ENCODE data around the gene FKBP1A.

FKBP1A gene

DNA sequence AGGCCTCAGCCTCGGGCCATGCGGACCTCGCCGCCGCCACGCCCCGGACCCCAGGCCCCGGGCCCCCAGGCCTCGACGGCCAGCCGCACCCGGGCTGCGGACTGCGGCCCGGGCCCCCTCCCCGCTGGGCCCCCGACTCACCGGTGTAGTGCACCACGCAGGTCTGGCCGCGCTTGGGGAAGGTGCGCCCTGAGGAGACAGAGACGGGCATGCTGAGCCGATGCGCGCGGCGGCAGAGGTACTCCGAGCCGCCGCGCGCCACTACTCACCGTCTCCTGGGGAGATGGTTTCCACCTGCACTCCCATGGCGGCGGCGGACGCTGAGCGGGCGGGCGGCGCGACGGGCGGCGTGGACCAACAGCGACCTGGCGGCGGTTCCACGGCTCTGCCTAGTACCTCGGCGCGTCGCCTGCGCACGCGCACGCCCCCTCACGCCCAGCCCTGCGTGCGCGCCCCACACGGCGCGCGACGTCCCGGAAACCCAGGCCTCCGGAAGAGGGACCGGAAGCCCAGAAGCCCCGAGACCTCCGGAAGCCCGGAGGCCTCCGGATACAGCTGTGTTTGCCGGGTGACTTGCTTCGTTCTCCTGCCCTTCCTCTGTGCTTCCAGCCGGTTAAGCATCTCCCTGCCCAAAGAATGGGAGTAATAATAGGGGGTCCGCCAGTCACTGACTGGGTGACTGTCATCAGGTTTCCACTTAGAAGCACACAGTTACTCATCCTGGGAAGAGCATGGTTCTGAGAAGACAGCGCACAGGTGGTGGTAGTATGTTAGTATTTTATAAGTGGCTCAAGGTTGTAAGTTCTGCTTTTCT, at the start of gene FKBP1A:
FKBP1A (minus strand) TSS at position 362 of the 814 bp plus-strand sequence; CDS start at position 306, 56 bp downstream.
- peak; percentile 64 to 86 for DNase-seq (ENCODE audit: extremely low read depth in 1 of 2, low read depth in 1 of 2)

DNA sequence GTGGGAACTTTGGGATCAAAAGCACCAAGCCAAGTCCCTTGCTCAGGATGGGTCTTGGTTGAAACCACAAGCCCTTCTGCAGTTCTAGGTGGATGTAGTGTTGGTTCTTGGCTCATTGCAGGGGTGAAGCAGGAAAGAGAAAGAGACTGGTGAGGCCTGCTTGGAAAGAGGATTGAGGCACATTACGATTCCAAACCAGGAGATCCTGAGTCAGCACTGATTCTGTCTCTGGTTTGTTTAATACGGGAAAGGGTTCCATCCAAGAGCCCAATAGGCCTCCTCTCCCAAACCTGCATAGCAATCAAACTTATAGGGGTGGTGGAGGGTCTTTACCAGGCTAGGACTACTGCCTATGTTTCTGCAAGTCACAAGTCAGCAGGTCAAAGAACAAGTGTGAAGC, 49.5 kb upstream of the FKBP1A start:
- no peak for DNase-seq (ENCODE audit: extremely low read depth in 1 of 2, low read depth in 1 of 2)

DNA sequence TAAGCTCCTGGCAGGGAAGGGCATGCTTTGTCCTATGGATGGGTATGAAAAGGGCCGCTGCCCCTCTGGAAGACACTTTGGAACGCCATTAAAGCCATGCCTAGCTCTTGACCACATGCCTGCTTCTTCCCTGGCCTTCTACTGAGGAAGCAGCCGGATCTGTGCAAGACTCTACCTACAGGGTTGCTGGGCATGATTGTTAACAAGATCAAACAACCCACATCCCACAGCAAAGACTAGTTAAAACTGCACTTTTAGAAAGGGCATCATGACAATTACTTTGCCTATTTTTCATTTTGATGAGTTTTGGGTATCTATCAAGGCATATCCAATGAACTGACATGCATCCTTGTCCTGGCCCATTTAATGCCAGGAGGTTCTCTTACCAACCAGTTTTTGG, 48.3 kb upstream of the FKBP1A start:
- no peak for DNase-seq (ENCODE audit: extremely low read depth in 1 of 2, low read depth in 1 of 2)

GRCh38 chr20:1440024-1440423, 47.2 kb upstream of the FKBP1A start:
- DNase-seq (ENCODE audit: extremely low read depth in 1 of 2, low read depth in 1 of 2): no peak

GRCh38 chr20:1438361-1438760, 45.5 kb upstream of the FKBP1A start:
- no peak for DNase-seq (ENCODE audit: extremely low read depth in 1 of 2, low read depth in 1 of 2)

GRCh38 chr20:1437235-1437904, 44.5 kb upstream of the FKBP1A start:
- DNase-seq (ENCODE audit: extremely low read depth in 1 of 2, low read depth in 1 of 2): peak; percentile 51 to 67

DNA sequence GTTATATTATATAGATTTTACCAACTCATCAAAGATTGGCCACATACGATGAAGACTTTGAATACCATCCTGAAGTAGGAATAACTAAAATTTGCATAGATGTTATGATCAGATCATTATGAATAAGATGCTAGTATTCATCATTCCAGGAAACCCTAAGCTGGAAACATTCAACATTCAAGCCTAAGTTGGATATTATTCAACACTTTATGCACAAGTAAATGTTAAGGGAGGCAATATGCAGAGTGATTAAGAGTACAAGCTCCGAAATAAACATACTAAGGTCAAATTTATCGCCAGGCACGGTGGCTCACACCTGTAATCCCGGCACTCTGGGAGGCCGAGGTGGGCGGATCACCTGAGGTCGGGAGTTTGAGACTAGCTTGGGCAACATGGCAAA, 43.4 kb upstream of the FKBP1A start:
- no peak for DNase-seq (ENCODE audit: extremely low read depth in 1 of 2, low read depth in 1 of 2)

DNA sequence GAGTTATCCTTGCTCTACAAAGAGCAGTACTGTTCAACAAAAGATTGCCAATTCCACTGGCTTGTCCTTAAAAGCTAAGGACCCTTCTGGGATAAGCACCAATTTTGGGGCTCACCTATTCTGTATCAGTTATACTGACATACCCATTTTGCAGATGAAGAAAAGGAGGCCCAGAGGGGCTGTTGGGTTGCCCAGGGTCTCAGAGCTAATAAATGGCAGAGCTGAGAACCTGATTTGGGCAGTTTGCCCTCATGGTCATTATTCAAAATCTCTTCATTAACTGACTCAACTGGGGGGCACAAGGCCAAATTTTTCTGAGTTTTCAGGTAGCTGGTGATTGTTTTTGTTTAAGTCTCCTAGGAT, 42.5 kb upstream of the FKBP1A start:
- DNase-seq (ENCODE audit: extremely low read depth in 1 of 2, low read depth in 1 of 2): no peak

- DNase-seq (ENCODE audit: extremely low read depth in 1 of 2, low read depth in 1 of 2): no peak
These were observed 41.9 kb upstream of the FKBP1A start for GRCh38 chr20:1434571-1435336.

DNA sequence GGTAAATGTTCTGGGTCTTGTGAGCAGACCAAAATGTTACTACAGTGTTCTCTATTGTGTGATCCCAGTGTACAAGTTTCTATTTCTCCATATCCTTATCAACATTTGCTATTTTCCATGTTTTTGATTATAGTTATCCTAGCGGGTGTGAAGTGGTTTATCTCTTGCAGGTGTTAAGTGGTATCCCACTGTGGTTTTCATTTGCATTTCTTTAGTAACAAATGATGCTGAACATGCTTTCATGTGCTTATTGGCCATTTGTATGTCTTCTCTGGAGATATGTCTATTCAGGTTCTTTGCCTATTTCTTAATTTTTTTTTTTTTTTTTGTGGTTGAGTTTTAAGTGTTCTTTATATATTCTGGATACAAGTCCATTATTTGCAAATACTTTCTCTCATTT, 38.3 kb upstream of the FKBP1A start:
- no peak for DNase-seq (ENCODE audit: extremely low read depth in 1 of 2, low read depth in 1 of 2)

DNA sequence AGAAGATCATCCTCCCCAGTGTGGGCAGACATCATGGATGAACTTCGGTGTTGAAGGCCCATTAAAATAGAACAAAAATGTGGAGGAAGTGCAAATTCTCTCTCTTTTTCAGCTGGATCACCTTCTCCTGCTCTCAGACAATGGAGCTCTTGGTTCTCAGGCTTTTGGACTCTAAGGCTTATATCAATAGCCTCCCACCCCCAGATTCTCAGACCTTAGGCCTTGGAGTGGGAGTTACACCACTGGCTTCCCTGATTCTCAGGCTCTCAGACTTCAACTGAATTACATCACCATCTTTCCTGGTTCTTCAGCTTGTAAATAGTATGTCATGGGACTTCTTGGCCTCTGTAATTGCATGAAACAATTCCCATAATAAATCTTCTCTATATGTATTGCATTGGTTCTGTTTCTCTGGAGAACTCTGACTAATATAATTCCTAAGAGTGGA, 37.2 kb upstream of the FKBP1A start:
- no peak for DNase-seq (ENCODE audit: extremely low read depth in 1 of 2, low read depth in 1 of 2)

GRCh38 chr20:1429143-1429728, 36.4 kb upstream of the FKBP1A start:
- DNase-seq (ENCODE audit: extremely low read depth in 1 of 2, low read depth in 1 of 2): no peak

- DNase-seq (ENCODE audit: extremely low read depth in 1 of 2, low read depth in 1 of 2): no peak
These were observed 34.7 kb upstream of the FKBP1A start for GRCh38 chr20:1427457-1428054.

- DNase-seq (ENCODE audit: extremely low read depth in 1 of 2, low read depth in 1 of 2): no peak
These were observed 33.5 kb upstream of the FKBP1A start for GRCh38 chr20:1426231-1426849.

- no peak for DNase-seq (ENCODE audit: extremely low read depth in 1 of 2, low read depth in 1 of 2)
These were observed 31.5 kb upstream of the FKBP1A start for GRCh38 chr20:1424336-1424735.

DNA sequence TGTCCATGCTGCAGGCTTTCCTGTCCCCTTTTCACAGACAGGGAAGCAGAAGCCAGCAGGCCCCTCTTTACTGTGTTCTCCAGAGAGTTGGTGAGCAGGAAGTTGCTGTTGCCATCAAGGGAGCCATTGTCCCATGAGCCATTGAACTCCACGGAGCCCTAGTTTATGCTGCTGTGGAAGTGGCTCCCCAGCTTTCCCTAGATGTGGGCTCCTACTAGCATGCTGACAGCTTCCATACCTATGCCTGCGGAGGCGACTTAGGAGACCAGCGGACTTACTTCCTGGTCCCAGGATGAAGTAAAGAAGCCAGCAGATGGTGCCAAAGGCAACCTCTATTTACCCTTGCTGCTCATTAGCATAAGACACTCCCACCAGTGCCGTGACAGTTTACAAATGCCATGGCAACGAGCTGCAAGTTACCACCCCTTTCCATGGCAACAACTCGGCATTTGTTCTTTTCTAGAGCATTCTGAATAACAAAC, 30.8 kb upstream of the FKBP1A start:
- no peak for DNase-seq (ENCODE audit: extremely low read depth in 1 of 2, low read depth in 1 of 2)

DNA sequence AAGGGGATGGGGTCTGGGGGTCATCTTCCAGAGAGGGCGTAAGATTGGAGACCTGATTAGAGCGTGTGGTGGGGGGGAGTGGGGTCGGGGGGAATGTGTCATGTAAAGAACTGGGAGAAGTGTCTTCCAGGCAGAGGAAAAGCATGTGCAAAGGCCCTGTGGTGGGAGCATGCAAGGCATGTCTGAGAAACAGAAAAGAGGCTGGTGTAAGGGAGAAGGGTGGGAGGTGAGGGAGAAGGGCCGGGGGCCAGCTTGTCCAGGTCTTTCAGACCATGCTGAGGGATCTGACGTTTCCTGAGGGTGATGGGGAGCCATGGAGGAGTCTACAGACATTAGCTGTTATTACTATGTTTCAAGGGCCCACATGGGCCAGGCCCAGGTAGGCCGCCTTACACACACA, 30.4 kb upstream of the FKBP1A start:
- DNase-seq (ENCODE audit: extremely low read depth in 1 of 2, low read depth in 1 of 2): no peak

GRCh38 chr20:1422753-1423152, 29.9 kb upstream of the FKBP1A start:
- no peak for DNase-seq (ENCODE audit: extremely low read depth in 1 of 2, low read depth in 1 of 2)

GRCh38 chr20:1420066-1420465, 27.2 kb upstream of the FKBP1A start:
- DNase-seq (ENCODE audit: extremely low read depth in 1 of 2, low read depth in 1 of 2): no peak

- DNase-seq (ENCODE audit: extremely low read depth in 1 of 2, low read depth in 1 of 2): no peak
These were observed 25.5 kb upstream of the FKBP1A start for GRCh38 chr20:1418350-1418749.

All from activated CD8-positive, alpha-beta memory T cell treated with anti-CD3 and anti-CD28 coated beads for 1 hour (primary cell).